ENCODE measurements around the gene EYA4.

The EYA4 gene

GRCh38 chr6:133243723-133244305 lies 2.7 kb downstream of the EYA4 start:
- no peak for DNase-seq

- no peak for DNase-seq
These were observed 3.4 kb downstream of the EYA4 start for GRCh38 chr6:133244519-133244918.

- no peak for DNase-seq
These were observed 3.9 kb downstream of the EYA4 start for GRCh38 chr6:133245007-133245406.

- DNase-seq, result no peak
These were observed 4.3 kb downstream of the EYA4 start for GRCh38 chr6:133245422-133245903.

- DNase-seq, result no peak
These were observed 6.4 kb downstream of the EYA4 start for GRCh38 chr6:133247581-133247980.

- DNase-seq, result no peak
These were observed 7.3 kb downstream of the EYA4 start for GRCh38 chr6:133248241-133249001.

GRCh38 chr6:133251688-133252087 lies 10.5 kb downstream of the EYA4 start:
- DNase-seq, result no peak

GRCh38 chr6:133254552-133255228 lies 13.5 kb downstream of the EYA4 start:
- no peak for DNase-seq

GRCh38 chr6:133257545-133258105 lies 16.5 kb downstream of the EYA4 start:
- DNase-seq, result no peak

GRCh38 chr6:133259561-133259960 lies 18.4 kb downstream of the EYA4 start:
- DNase-seq, result no peak

- no peak for DNase-seq
These were observed 21.6 kb downstream of the EYA4 start for GRCh38 chr6:133262804-133263203.

- no peak for DNase-seq
These were observed 23.9 kb downstream of the EYA4 start for GRCh38 chr6:133265066-133265465.

- no peak for DNase-seq
These were observed 25.0 kb downstream of the EYA4 start for GRCh38 chr6:133266186-133266585.

- no peak for DNase-seq
These were observed 27.5 kb downstream of the EYA4 start for GRCh38 chr6:133268621-133269020.

GRCh38 chr6:133274813-133275212 lies 33.7 kb downstream of the EYA4 start:
- DNase-seq, result no peak

GRCh38 chr6:133275213-133275612 lies 34.1 kb downstream of the EYA4 start:
- DNase-seq, result no peak

- DNase-seq, result no peak
These were observed 36.2 kb downstream of the EYA4 start for GRCh38 chr6:133277228-133277899.

GRCh38 chr6:133277900-133278545 lies 36.9 kb downstream of the EYA4 start:
- DNase-seq, result no peak

GRCh38 chr6:133286765-133287164 lies 45.6 kb downstream of the EYA4 start:
- no peak for DNase-seq

GRCh38 chr6:133288662-133289061 lies 47.5 kb downstream of the EYA4 start:
- DNase-seq, result no peak

- DNase-seq, result no peak
These were observed 48.7 kb downstream of the EYA4 start for GRCh38 chr6:133289733-133290306.

- no peak for DNase-seq
These were observed 49.8 kb downstream of the EYA4 start for GRCh38 chr6:133290930-133291329.
